ENCODE data around the gene CAMK2A. TPM values are rescaled to one million over a fixed set of nuclear protein-coding genes. Genes with fewer than 3 reads are reported as not detected.

CAMK2A gene
- total and polyA plus RNA-seq, 2 donors (not counting 3 experiments of a cell fraction or from before 2014, with no cell fraction given) = not detected

- intact Hi-C loops (cut with micrococcal nuclease) = no loop called here
- Histone ChIP-seq H3K4me3 (replicated peaks in 1 of 3; ENCODE audit: insufficient read depth in 1 of 3, low read depth in 1 of 3, low read length in 3 of 3) (no peak overlapping the region), H3K9me1 (replicated peaks; ENCODE audit: control insufficient read depth, extremely low read depth, insufficient read depth, low read length) (no peaks in the 10 kb centered on the region), H3K4me2 (ENCODE audit: insufficient read depth, low read length) (no peak overlapping the region), H2AFZ (ENCODE audit: low read depth, low read length) (no peak overlapping the region), H3K4me1 (ENCODE audit: control insufficient read depth, extremely low read depth, insufficient read depth, low read length) (no peaks in the 10 kb centered on the region), H3K9ac (replicated peaks; ENCODE audit: extremely low read depth, insufficient read depth, low read length) (no peak overlapping the region), H3K27me3 (ENCODE audit: control insufficient read depth in 2 of 2, insufficient read depth in 2 of 2, low read length in 2 of 2) (peaks cover 2 to 6% of the 10 kb centered on the region in 2 experiments), H4K20me1 (replicated peaks; ENCODE audit: control insufficient read depth, extremely low read depth, insufficient read depth, low read length) (no peaks in the 10 kb centered on the region), H3K36me3 (ENCODE audit: control insufficient read depth in 2 of 2, extremely low read depth in 1 of 2, insufficient read depth in 2 of 2, low read length in 2 of 2) (no peaks in the 10 kb centered on the region), H3K9me3 (replicated peaks; ENCODE audit: control insufficient read depth, insufficient read depth, low read length) (no peaks in the 10 kb centered on the region), H3K79me2 (ENCODE audit: control insufficient read depth, insufficient read depth, low read length) (no peaks in the 10 kb centered on the region), H3K27ac (ENCODE audit: insufficient read depth, low read depth, low read length) (no peak overlapping the region)
- ChIA-PET POLR2A (no interaction called here), CTCF (interaction anchor here (1.3 to 2.0 kb wide), 2 partner anchors 21 to 39 kb away, joined by 3 to 5 read pairs; no protein-coding TSS in a partner anchor)
- FAIRE-seq (no peak), DNase-seq (ENCODE audit: low read depth, low spot score) (no peak)
- no TSS peak for BruUV-seq (replicated peaks)
- TF ChIP-seq MYC (IDR thresholded peaks at IDR 0.05; ENCODE audit: low read depth, low read length) (no peak), CTCF (IDR thresholded peaks at IDR 0.05; ENCODE audit: extremely low read depth in 1 of 2, insufficient read depth in 1 of 2, low read depth in 1 of 2, low read length in 2 of 2) (no peak), MAX (IDR thresholded peaks at IDR 0.05; ENCODE audit: insufficient read depth, insufficient read length) (no peak), FOS (IDR thresholded peaks at IDR 0.05; ENCODE audit: borderline replicate concordance, insufficient read depth, low read length) (no peak), EZH2 (IDR thresholded peaks at IDR 0.05; ENCODE audit: borderline replicate concordance, low read depth, low read length, severe bottlenecking) (no peak), POLR2A (IDR thresholded peaks at IDR 0.05; ENCODE audit: low read depth, low read length) (no peak), GATA2 (IDR thresholded peaks at IDR 0.05; ENCODE audit: insufficient read depth, insufficient read length, low read depth, low read length) (no peak), JUN (IDR thresholded peaks at IDR 0.05; ENCODE audit: borderline replicate concordance, insufficient read depth, insufficient read length, low read depth) (no peak), POLR2AphosphoS5 (IDR thresholded peaks at IDR 0.05; ENCODE audit: insufficient read depth, low read depth, low read length) (no peak)
- dilution Hi-C loops (cut with MboI; ENCODE audit: extremely low pct_ligation_motif_present, low sequenced_read_pairs) = no loop called here
These were observed 110.5 kb downstream of the CAMK2A start for GRCh38 chr5:150179019-150179620.

Measured in endothelial cell of umbilical vein (primary cell).